H1 (cell line): ENCODE results near the gene ARHGEF16. TPM values are rescaled to one million over a fixed set of nuclear protein-coding genes. Genes with fewer than 3 reads are reported as not detected.

Experiments
- CTCF ChIA-PET: fragments of 300-600 bp; sonication (Branson Sonifier 250); formaldehyde crosslinking; loops from one replicate; lab custom pipeline; 2021; ENCODE audit not compliant: partially characterized antibody; lab: Charles Lee
- POLR2A ChIA-PET: fragments of 300-600 bp; sonication (Branson Sonifier 250); formaldehyde crosslinking; loops from one replicate; lab custom pipeline; 2021; ENCODE audit warnings: inconsistent platforms; ENCODE audit not compliant: partially characterized antibody; lab: Charles Lee
- DNase-seq, 2 experiments: peaks; one replicate each; pipeline versions ENCODE4 v3.0.0 to v3.0.0-alpha.2; 2010 to 2022; ENCODE audit warnings: low spot score in 2 of 2, low read depth in 1 of 2, mixed read lengths in 1 of 2
- FAIRE-seq: peaks from 2 replicates; lab custom pipeline; 2011; peaks lifted over from hg19 to GRCh38; lab: Jason Lieb, UNC
- H2AFZ ChIP-seq: 2 replicates; pipeline ENCODE4 v1.8.1; 2012; ENCODE audit warnings: low read length, inconsistent platforms
- H2AK5ac ChIP-seq: 2 replicates; pipeline ENCODE4 v1.6.1; 2013; ENCODE audit warnings: low read depth, low read length
- H2BK120ac ChIP-seq: replicated peaks from 2 replicates; pipeline ENCODE3; 2013; ENCODE audit warnings: low read depth, low read length, inconsistent platforms
- H2BK12ac ChIP-seq: 2 replicates; pipeline ENCODE4 v1.6.1; 2013; ENCODE audit warnings: low read depth, low read length
- H2BK15ac ChIP-seq: 2 replicates; pipeline ENCODE4 v1.6.1; 2013; ENCODE audit warnings: low read length
- H2BK20ac ChIP-seq: 2 replicates; pipeline ENCODE4 v1.6.1; 2013; ENCODE audit warnings: low read length
- H2BK5ac ChIP-seq: 2 replicates; pipeline ENCODE4 v1.6.1; 2013; ENCODE audit warnings: low read depth, low read length
- H3K14ac ChIP-seq: 2 replicates; pipeline ENCODE4 v1.6.1; 2013; ENCODE audit warnings: inconsistent platforms; ENCODE audit not compliant: insufficient read length
- H3K18ac ChIP-seq: 2 replicates; pipeline ENCODE4 v1.6.1; 2013; ENCODE audit warnings: low read length; ENCODE audit errors: extremely low read depth
- H3K23ac ChIP-seq: 2 replicates; pipeline ENCODE4 v1.6.1; 2013; ENCODE audit warnings: inconsistent platforms; ENCODE audit not compliant: insufficient read length
- H3K23me2 ChIP-seq: 2 replicates; pipeline ENCODE4 v1.6.1; 2013; ENCODE audit warnings: low read depth, low read length
- H3K27ac ChIP-seq: 2 replicates; pipeline ENCODE4 v1.6.1; 2011; ENCODE audit warnings: low read depth, low read length, inconsistent platforms
- H3K27me3 ChIP-seq, 4 experiments: replicated peaks in 1 of 4; 1 replicate in 1 of 4; 2 replicates in 3 of 4; pipeline versions ENCODE4 v1.6.1 to v1.8.1; 2011 to 2013; ENCODE audit warnings: low read length in 3 of 4, mild to moderate bottlenecking in 3 of 4, inconsistent platforms in 2 of 4, mixed read lengths in 2 of 4, moderate library complexity in 1 of 4; ENCODE audit not compliant: control insufficient read depth in 3 of 4, insufficient read depth in 3 of 4; ENCODE audit errors: extremely low read depth in 1 of 4
- H3K36me3 ChIP-seq, 4 experiments: 2 replicates each; pipeline versions ENCODE4 v1.6.1 to v1.8.1; 2011 to 2013; ENCODE audit warnings: mild to moderate bottlenecking in 4 of 4, low read length in 3 of 4, moderate library complexity in 2 of 4, control low read depth in 1 of 4, inconsistent platforms in 1 of 4; ENCODE audit not compliant: insufficient read depth in 4 of 4, control insufficient read depth in 2 of 4
- H3K4ac ChIP-seq: replicated peaks from 2 replicates; pipeline ENCODE3; 2013; ENCODE audit warnings: low read length, low read depth, mixed read lengths, inconsistent platforms; ENCODE audit not compliant: insufficient read length
- H3K4me1 ChIP-seq, 4 experiments: replicated peaks in 1 of 4; 1 replicate in 1 of 4; 2 replicates in 3 of 4; pipeline versions ENCODE4 v1.6.1 to v1.8.1; 2011 to 2013; ENCODE audit warnings: low read length in 3 of 4, inconsistent platforms in 2 of 4, mixed read lengths in 1 of 4; ENCODE audit not compliant: insufficient read depth in 4 of 4, control insufficient read depth in 3 of 4
- H3K4me2 ChIP-seq, 2 experiments: 2 replicates each; pipeline versions ENCODE4 v1.6.1 to v1.8.1; 2011 to 2013; ENCODE audit warnings: low read depth in 2 of 2, low read length in 2 of 2, control low read depth in 1 of 2, inconsistent platforms in 1 of 2, mild to moderate bottlenecking in 1 of 2; ENCODE audit not compliant: insufficient read depth in 1 of 2
- H3K4me3 ChIP-seq, 4 experiments: fragments of 200-600, 300-600 bp in 1 of 4; sonication (generic), shearing (Covaris generic), sonication (Bioruptor Twin) in 1 of 4; 2 replicates each; pipeline versions ENCODE4 v1.5.1 to v1.8.1; 2011 to 2016; ENCODE audit warnings: low read length in 4 of 4, low read depth in 3 of 4, control low read depth in 2 of 4, inconsistent platforms in 2 of 4, mild to moderate bottlenecking in 2 of 4, mixed read lengths in 1 of 4, moderate library complexity in 1 of 4; ENCODE audit not compliant: insufficient read depth in 2 of 4; ENCODE audit errors: extremely low read depth in 1 of 4
- H3K56ac ChIP-seq: replicated peaks from 2 replicates; pipeline ENCODE3; 2013; ENCODE audit warnings: low read depth, mild to moderate bottlenecking, mixed read lengths, low read length, inconsistent platforms; ENCODE audit not compliant: insufficient read length
- H3K79me1 ChIP-seq: 2 replicates; pipeline ENCODE4 v1.6.1; 2013; ENCODE audit warnings: low read depth, low read length, control low read depth
- H3K79me2 ChIP-seq, 2 experiments: 2 replicates each; pipeline versions ENCODE4 v1.6.1 to v1.8.1; 2012 to 2013; ENCODE audit warnings: low read length in 2 of 2, mild to moderate bottlenecking in 2 of 2, inconsistent platforms in 1 of 2; ENCODE audit not compliant: insufficient read depth in 2 of 2, control insufficient read depth in 1 of 2
- H3K9ac ChIP-seq, 4 experiments: replicated peaks in 1 of 4; 1 replicate in 1 of 4; 2 replicates in 3 of 4; pipeline versions ENCODE4 v1.6.1 to v1.8.1; 2011 to 2013; ENCODE audit warnings: low read depth in 3 of 4, low read length in 3 of 4, control low read depth in 2 of 4, mild to moderate bottlenecking in 2 of 4, moderate library complexity in 2 of 4, inconsistent platforms in 1 of 4; ENCODE audit errors: extremely low read depth in 1 of 4
- H3K9me3 ChIP-seq, 2 experiments: 2 replicates each; pipeline versions ENCODE4 v1.6.1 to v1.8.1; 2012 to 2013; ENCODE audit warnings: mild to moderate bottlenecking in 2 of 2, moderate library complexity in 2 of 2, control low read depth in 1 of 2, inconsistent platforms in 1 of 2, low read depth in 1 of 2, low read length in 1 of 2, mixed read lengths in 1 of 2; ENCODE audit not compliant: insufficient read depth in 2 of 2
- H4K20me1 ChIP-seq, 2 experiments: replicated peaks in 1 of 2; 2 replicates each; pipeline versions ENCODE3 to v1.8.1; 2011 to 2013; ENCODE audit warnings: inconsistent platforms in 2 of 2, low read length in 2 of 2, mild to moderate bottlenecking in 1 of 2; ENCODE audit not compliant: insufficient read depth in 2 of 2, control insufficient read depth in 1 of 2
- H4K5ac ChIP-seq: 2 replicates; pipeline ENCODE4 v1.6.1; 2013; ENCODE audit warnings: low read length, low read depth, mixed read lengths, inconsistent platforms; ENCODE audit not compliant: insufficient read length
- H4K8ac ChIP-seq: 2 replicates; pipeline ENCODE4 v1.8.0; 2013; ENCODE audit warnings: mild to moderate bottlenecking, moderate library complexity, low read length, inconsistent platforms; ENCODE audit not compliant: insufficient read depth; ENCODE audit errors: extremely low read depth
- H4K91ac ChIP-seq: replicated peaks from 2 replicates; pipeline ENCODE3; 2013; ENCODE audit warnings: low read length, mixed read lengths, inconsistent platforms; ENCODE audit not compliant: insufficient read length
- ATF2 ChIP-seq: IDR thresholded peaks from 2 replicates; pipeline ENCODE4 v1.6.1; 2012; ENCODE audit warnings: low read length, inconsistent platforms
- BACH1 ChIP-seq: IDR thresholded peaks from 2 replicates; pipeline ENCODE4 v1.6.1; 2012; ENCODE audit warnings: low read length, improper control_type of control experiment
- CHD1 ChIP-seq: IDR thresholded peaks from 2 replicates; pipeline ENCODE4 v1.6.1; 2012; ENCODE audit warnings: low read depth, low read length, improper control_type of control experiment
- CREB1 ChIP-seq: IDR thresholded peaks from 2 replicates; pipeline ENCODE4 v1.6.1; 2012; ENCODE audit warnings: inconsistent platforms
- KDM1A ChIP-seq: fragments of 200-600, 300-600 bp; sonication (generic); IDR thresholded peaks from 2 replicates; pipeline ENCODE4 v1.7.1; 2016; ENCODE audit warnings: mild to moderate bottlenecking, low read length, borderline replicate concordance
- POLR2A ChIP-seq, 2 experiments: IDR thresholded peaks; 1 replicate in 1 of 2; 2 replicates in 1 of 2; pipeline ENCODE4 v1.6.1; 2011; ENCODE audit warnings: low read depth in 2 of 2, low read length in 2 of 2, mild to moderate bottlenecking in 2 of 2; ENCODE audit errors: control extremely low read depth in 1 of 2
- SIX5 ChIP-seq: IDR thresholded peaks from 2 replicates; pipeline ENCODE4 v1.6.1; 2011; ENCODE audit warnings: mild to moderate bottlenecking, low read depth, low read length
- TAF1 ChIP-seq: IDR thresholded peaks from 2 replicates; pipeline ENCODE4 v1.6.1; 2011; ENCODE audit warnings: mild to moderate bottlenecking, low read depth, low read length
- TCF12 ChIP-seq: IDR thresholded peaks from 2 replicates; pipeline ENCODE4 v1.6.1; 2011; ENCODE audit warnings: low read depth, mild to moderate bottlenecking, low read length
- WGBS, 2 experiments: shearing (Covaris generic) in 1 of 2; methylation state at CpG; one replicate each; pipeline versions ENCODE4 v1.1.6 to v1.1.7; 2013 to 2015; ENCODE audit warnings: low lambda C conversion rate in 2 of 2, mixed read lengths in 2 of 2, inconsistent platforms in 1 of 2, low coverage in 1 of 2, missing lambda C conversion rate in 1 of 2; ENCODE audit not compliant: insufficient replicate concordance in 2 of 2, insufficient coverage in 1 of 2, insufficient read length in 1 of 2; ENCODE audit errors: extremely low coverage in 1 of 2, missing lambda C conversion rate in 1 of 2; 5-methylcytosine and 5-hydroxymethylcytosine counted together
- polyA plus RNA-seq, 7 experiments: library from polyadenylated mRNA; depleted of rRNA in 3 of 7; stranded (reverse) in 5 of 7; unstranded in 2 of 7; fragments of >200 nt in 5 of 7; fragments of 200-250 nt in 2 of 7; gene quantifications; 1 replicate in 5 of 7; 2 replicates in 1 of 7; 4 replicates in 1 of 7; pipeline versions ENCODE4 v1.2.1 to v1.2.3, GENCODE V29; 2011 to 2013; ENCODE audit warnings: missing spikeins in 2 of 7, mixed read lengths in 2 of 7
- total RNA-seq: library from RNA; stranded (reverse); fragmentation: NEBNext Ultra II Directional; extraction: Animal tissue kit (Norgen Biotek cat#: 25700); gene quantifications from 2 replicates; pipeline ENCODE4 v1.2.1, GENCODE V29; 2021

ARHGEF16 gene
- total and polyA plus RNA-seq, 2 of the 8 experiments (the other 6 are each of a cell fraction or from before 2014, with no cell fraction given) = 18.3 to 20.7 TPM

DNA sequence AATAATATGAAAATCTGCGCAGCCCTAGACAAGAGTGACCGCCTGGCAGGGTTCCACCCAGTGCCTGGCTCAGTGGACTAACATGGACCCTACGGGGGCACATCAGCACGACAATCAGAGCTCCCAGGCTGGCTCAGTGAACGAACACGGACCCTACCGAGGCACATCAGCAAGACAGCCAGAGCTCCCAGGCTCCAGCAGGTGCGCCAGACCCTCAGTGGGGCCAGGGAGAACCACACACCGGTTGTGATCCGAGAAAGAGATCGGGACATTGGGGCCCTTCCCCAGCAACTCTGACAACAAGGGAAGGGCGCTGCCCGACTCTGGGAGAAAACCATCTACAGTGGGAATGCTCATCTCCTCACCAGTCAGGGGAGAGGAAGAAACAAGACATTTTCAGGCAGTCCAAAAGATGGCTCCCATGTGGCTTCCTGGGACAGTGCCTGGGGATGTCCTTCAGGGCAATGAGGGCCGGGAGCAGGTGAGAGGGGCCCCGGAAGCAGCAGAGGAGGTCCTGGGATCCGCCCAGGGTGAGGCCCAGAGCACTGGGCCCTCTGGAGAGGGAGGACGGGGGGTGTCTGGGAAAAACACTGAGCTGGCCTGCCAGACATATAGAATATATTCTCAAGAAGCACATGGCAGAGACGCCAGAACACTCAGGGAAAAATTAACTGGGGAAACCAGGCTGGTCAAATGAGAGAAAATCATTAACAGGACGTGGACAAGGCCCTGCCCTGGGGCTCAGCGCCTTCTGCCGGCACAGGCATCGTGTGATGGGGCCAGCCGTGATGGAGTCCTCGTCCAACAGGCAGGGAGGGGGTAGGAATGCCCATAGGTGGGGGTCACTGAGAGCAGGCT is 4.8 kb downstream of the ARHGEF16 start:
- Histone ChIP-seq H2AFZ (no peak overlapping the region), H3K79me1 (peaks cover 5% of the 10 kb centered on the region; the same call in 1 of the 2 replicates), H3K9ac (no peak overlapping the region), H3K4me3 (no peak overlapping the region), H2BK15ac (no peak overlapping the region), H3K79me2 (peaks cover 0 to 13% of the 10 kb centered on the region in 2 experiments; a peak in 1 of 4 replicates), H3K23me2 (peaks cover 3% of the 10 kb centered on the region; the same call in 1 of the 2 replicates), H4K5ac (no peak overlapping the region), H4K91ac (no peak overlapping the region), H2AK5ac (no peak overlapping the region), H4K20me1 (peaks cover 3 to 15% of the 10 kb centered on the region in 2 experiments), H2BK5ac (no peak overlapping the region), H4K8ac (no peak overlapping the region), H3K18ac (no peak overlapping the region), H3K27me3 (no peaks in the 10 kb centered on the region), H2BK120ac (no peak overlapping the region), H3K27ac (no peak overlapping the region), H3K14ac (no peak overlapping the region), H3K4me1 (peaks cover 0 to 11% (median 9%) of the 10 kb centered on the region in 4 experiments; a peak in 6 of 7 replicates), H2BK20ac (no peak overlapping the region), H3K9me3 (no peaks in the 10 kb centered on the region), H3K4me2 (no peak overlapping the region), H3K4ac (peak overlapping the region; percentile 17), H2BK12ac (no peak overlapping the region), H3K56ac (no peak overlapping the region), H3K36me3 (no peaks in the 10 kb centered on the region), H3K23ac (no peak overlapping the region)
- 92% methylated on average over 24 of the region's 24 CpGs; no CpG with 5 or more reads in 1 of the 2 experiments for WGBS, 2 experiments
- TF ChIP-seq POLR2A (IDR thresholded peaks at IDR 0.05; ENCODE audit: control extremely low read depth in 1 of 2, low read depth in 2 of 2, low read length in 2 of 2) (no peak), CREB1 (no peak), TAF1 (no peak), SIX5 (no peak), KDM1A (no peak), BACH1 (no peak), TCF12 (no peak), CHD1 (no peak), ATF2 (no peak)
- ChIA-PET POLR2A (interaction anchor here (0.9 to 1.9 kb wide), 4 partner anchors 10 to 23 kb away, joined by 3 to 4 read pairs (median 4); no protein-coding TSS in a partner anchor), CTCF (interaction anchor here (0.6 to 1.9 kb wide), 3 partner anchors 12 to 262 kb away, joined by 3 to 6 read pairs (median 3); no protein-coding TSS in a partner anchor)
- no peak for DNase-seq
- FAIRE-seq = no peak
